Hematopoietic multipotent progenitor cell treated with erythropoietin and hydrocortisone succinate and interleukin-3 and kit ligand, for 6 days (in vitro differentiated cells): Measurements from ENCODE around the gene DENND4A.

Source experiments
- DNase-seq: peaks from one replicate; pipeline ENCODE4 v3.0.0-alpha.2; 2015

DENND4A gene

DNA sequence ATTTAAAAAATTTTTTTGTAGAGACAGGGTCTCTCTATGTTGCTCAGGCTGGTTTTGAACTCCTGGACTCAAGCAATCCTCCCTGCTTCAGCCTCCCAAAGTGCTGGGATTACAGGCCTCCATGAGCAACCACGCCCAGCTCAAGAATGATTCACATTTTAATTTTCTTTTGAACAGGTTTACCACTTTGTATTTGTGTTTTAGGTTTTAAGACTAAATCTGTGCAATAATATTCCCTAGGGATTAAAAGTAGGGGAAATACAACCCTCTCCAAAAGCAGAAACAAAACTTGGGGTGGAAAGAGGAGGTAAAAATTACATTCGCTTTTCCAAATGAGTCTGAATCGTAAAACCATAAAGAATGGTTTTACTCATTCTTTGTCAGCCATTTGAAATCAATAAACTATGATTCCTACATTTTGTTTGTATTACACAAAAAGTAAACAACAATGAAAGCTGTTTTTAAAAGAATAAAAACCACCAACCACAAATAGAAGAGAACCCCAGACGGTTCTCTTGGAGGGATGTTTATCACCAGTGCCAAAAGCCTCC is 132.5 kb downstream of the DENND4A start:
- DNase-seq = no peak

- no peak for DNase-seq
Measured at GRCh38 chr15:65655457-65655856, 136.6 kb downstream of the DENND4A start.

- DNase-seq = no peak
Measured at GRCh38 chr15:65655026-65655425, 137.1 kb downstream of the DENND4A start.

DNA sequence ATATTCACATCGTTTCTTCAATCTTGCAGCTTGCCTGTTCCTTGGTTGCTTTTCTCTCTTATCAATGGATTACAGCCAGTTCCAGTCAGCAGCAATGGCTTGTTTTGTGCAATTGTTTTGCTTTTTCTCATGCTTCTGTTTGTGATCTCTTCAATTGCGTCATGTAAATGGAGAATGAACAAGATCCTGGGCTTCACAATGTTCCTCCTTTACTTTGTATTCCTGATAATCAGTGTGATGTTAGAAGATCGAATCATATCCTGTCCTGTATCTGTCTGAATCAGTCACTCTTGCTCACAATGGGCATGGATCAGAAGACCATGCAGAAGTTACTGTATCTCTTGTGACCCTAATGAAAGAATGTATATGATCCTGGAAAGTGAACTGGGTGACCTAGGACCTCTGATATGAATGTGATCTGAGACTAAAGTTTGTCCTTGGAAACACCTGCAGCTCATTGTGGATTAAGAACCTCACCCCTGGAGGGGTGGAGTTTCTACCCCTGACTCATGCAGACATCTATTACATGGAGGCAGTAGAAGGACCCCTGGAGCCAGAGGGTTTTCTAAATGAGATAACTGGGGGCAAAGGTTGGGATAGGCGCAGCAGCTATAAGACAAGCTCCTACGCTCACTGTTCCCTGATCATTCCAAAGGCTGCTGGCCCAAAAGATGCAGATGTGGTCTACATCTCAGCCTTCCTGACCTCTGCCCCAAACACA is 138.1 kb downstream of the DENND4A start:
- DNase-seq = no peak

GRCh38 chr15:65653341-65653740 is 138.8 kb downstream of the DENND4A start:
- no peak for DNase-seq

DNA sequence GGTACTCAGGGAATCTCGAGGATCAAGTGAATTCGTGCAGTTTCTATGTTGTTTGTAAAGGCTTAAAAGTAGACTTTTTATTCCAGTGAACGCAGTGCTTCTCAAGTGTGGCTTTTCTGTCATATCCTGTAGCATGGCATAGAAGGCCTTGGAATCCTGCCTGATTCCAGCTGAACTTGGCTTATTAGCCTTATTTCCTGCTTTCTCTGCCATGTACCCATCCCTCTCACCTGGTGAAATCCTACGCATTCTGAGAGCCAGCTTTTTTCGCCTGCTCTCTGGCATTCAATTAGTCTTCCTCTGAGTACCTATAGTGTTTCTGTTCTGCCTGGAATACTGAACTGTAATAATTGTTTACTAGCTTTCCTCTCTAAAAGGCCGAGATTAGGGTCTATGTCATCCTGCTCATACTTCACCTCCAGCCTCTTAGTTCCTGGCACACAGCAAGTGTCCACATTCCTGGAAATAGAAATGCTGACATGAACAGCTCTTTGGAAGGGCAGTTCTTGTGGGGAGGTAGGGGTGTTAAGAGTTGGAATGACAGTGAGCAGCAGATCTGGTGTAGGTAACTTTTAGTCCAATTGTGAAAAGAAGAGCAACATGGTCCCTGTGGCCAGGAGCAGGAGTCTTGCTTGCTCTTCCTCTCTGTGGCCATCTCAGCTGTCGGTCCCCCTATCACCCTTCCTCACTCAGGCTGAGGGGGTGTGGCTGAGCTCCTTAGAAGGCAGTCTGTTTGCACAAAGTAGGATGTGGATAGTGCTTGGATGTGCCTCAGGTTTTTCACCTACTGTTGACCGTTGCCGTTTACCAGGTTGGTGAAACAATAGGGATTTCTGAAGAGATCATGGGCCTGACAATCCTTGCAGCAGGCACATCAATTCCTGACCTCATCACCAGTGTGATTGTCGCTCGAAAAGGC is 140.0 kb downstream of the DENND4A start:
- no peak for DNase-seq

DNA sequence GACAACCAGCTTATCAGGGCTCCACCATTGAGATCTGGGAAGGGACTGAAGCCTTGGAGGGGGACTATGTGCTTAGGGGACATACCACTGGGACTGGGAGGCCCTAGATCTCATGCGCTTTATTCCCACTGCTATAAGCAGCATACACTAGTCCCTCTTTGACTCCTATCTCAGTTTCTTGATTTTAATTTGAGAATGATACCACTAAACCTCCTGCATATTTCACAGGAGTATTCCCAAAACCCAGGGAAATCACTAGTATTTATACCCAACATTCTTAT is 141.1 kb downstream of the DENND4A start:
- no peak for DNase-seq

DNA sequence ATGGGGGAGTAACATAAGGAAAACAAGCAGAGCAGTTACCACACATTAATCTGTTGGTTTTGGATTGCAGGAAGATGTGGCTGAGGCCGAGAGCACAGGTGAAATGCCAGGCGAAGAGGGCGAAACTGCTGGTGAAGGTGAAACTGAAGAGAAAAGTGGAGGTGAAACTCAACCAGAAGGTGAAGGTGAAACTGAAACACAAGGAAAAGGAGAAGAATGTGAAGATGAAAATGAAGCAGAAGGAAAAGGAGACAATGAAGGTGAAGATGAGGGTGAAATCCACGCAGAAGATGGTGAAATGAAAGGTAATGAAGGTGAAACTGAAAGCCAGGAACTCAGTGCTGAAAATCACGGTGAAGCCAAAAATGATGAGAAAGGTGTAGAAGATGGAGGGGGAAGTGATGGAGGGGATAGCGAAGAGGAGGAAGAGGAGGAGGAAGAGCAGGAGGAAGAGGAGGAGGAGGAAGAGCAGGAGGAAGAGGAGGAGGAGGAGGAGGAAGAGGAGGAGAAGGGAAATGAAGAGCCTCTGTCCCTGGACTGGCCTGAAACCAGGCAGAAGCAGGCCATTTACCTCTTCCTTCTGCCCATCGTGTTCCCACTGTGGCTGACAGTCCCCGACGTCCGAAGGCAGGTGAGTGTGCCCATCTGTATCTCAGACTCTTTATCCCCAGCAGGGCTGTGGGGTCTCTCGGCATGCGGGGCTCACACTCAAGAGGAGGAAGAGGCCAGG is 141.6 kb downstream of the DENND4A start:
- no peak for DNase-seq

DNA sequence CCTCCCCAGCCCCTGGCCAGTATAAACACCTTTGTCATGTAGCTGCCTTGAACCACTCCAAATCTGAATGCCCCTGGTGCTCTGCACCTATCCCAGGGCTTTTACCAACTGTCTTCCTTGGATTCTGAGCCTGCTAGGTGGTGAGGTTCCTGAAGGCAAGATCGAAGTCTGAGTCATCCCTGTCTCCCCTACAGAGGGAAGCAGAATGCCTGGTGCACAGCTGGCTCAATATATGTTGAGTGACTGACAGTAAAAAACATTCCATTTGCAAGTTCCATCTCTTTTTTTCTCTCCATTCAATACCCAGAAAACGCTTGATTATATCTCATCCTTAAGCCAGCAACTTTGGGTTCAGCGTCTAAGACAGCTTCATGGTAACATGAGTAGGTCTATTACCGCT is 145.6 kb downstream of the DENND4A start:
- DNase-seq = no peak

DNA sequence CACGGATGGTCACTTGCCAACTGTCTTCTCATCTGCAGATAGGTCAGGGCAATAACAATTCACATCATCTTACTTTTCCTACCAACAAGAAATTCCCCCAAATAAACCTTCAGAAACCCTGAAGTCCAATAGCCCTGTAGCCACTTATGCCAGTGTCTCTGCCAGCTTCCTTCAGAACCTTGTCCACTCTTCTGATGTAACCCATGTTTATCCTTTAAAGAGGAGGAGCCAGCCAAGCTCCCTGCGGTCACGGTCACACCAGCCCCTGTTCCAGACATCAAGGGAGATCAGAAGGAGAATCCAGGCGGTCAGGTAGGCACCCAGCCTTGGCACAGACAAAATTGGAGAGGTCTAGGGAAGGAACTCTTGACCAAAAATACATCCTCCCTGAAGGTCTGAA is 146.7 kb downstream of the DENND4A start:
- DNase-seq = no peak

DNA sequence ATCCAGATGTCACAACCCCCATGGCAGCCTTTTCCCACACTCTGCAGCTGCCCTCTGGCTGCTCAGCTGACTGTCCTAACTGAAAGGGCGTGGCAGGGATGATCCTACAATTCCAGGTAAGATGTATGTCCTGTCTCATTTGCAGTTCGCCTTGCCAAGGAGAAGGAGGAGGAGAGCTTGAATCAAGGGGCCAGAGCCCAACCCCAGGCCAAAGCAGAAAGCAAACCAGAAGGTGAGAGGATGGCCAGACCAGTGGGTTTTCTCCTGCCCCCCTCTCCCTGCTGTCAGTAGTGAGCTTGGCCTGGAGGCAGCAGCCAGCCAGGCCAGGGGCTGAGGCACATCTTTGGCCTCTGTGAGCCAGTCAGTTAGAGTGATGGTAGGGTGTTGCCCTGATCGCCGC is 147.8 kb downstream of the DENND4A start:
- no peak for DNase-seq

- DNase-seq = no peak
Measured at GRCh38 chr15:65642594-65642993, 149.5 kb downstream of the DENND4A start.

- no peak for DNase-seq
Measured at GRCh38 chr15:65641768-65642475, 150.2 kb downstream of the DENND4A start.

DNA sequence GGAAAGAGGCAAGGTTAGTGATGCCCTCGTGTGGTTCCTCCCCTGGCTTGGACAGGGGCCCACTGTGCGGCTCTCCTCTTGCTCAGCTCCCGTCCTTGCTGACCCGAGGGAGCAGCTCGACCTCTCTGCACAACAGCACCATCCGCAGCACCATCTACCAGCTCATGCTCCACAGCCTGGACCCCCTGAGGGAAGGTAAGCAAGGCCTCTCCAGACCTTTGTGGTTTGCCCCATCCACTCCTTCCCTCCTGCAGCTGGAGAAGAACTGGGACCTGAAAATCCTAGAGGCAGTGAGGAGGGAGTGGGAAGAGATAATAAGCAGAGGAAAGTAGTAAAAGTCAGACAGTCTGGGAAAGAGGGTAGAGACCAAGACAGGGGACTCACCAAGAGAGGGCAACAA is 152.6 kb downstream of the DENND4A start:
- DNase-seq = no peak

GRCh38 chr15:65638681-65639089 is 153.4 kb downstream of the DENND4A start:
- DNase-seq = peak; percentile 93

DNA sequence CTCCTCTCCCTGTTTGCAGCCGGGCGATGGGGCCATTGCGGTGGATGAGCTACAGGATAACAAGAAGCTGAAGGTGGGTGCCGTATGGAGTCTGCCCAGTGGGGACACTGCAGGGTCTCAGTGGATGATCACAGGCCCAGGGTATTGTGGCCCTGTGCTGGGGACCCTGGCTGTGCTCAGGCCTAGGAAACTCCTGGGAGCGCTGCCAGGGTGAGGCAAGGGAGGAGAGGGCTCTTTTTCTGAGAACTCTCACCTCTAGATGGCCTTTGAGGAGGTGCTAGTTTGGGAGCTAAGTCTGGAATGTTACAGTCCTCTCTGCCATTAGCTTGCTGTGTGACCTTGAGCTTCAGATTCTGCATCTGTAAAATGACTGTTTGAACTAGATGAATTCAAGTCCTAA is 154.0 kb downstream of the DENND4A start:
- DNase-seq = no peak

- DNase-seq = no peak
Measured at GRCh38 chr15:65634356-65634755, 157.7 kb downstream of the DENND4A start.

DNA sequence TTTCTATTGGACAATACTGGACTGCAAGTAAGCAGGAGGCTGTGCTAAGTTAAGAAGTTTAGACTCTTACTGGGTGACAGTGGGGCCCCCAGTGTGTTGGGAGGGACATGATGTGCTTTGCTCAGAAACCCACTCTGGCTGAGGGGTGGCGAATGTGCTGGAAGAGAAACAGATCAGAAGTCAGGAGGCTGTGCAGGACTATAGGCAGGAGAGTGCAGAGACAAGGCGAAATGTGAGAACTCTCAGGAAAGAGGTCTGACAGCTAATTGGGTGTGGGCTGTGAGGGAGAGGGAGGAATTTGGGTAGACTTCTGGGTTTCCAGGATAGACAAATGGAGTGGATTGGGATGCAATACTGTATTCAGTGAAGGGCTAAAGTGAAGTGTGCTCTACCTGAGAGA is 158.3 kb downstream of the DENND4A start:
- DNase-seq = no peak

DNA sequence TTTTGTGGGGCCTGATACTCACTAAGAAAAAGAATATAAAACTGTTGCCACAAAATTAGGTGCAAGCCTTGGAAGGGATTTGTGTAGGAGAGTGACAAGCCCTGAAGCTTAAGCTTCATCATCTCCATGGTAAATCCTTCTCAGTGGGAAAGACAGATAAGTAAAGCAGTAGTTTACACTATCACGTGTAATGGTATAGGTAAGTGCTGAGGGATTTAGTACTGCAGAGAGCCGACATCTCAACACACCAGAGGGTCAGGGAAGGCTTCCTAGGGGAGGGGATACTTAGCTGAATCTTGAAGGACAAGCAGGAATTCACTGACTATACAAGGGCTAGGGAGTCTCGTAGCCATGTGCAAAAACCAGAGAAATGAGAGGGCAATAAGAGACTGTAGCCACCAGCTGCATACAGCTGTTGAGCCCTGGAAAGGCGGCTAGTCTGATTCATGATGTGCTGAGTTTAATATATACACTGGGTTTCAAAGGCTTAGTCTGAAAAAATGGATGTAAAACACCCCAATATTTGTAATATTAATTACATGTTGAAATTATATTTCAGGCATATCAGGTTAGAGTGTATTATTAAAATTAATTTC is 159.2 kb downstream of the DENND4A start:
- DNase-seq = no peak

DNA sequence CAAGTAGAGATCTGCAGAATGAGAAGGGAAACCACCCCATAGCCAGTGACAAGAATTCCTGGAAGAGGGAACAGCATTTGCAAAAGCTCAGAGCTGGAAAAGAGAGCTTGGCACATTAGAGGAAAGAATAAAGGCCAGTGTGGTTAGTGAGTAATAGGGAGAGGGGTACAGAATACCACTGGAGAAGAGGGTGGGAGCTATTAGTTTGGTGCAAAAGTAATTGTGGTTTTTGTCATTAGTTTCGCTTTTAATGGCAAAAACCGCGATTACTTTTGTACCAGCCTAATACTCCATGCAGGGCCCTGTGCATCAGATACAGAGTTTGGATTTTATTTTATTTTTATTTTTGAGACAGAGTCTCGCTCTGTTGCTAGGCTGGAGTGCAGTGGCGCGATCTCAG is 160.6 kb downstream of the DENND4A start:
- DNase-seq = no peak

DNA sequence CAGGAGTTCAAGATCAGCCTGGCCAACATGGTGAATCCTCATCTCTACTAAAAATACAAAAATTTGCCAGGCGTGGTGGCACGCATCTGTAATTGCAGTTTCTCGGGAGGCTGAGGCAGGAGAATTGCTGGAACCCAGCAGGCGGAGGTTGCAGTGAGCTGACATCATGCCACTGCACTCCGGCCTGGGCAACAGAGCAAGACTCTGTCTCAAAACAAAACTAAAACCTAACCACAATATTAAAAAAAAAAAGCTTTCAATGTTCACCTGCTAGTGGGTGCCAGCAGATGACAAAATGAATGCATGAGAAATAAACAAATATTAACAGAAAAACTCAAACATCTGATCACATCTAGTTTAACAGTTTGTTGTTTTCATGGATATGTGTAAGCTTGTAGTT is 161.3 kb downstream of the DENND4A start:
- DNase-seq = no peak

GRCh38 chr15:65629548-65629947 is 162.5 kb downstream of the DENND4A start:
- DNase-seq = no peak
